ENCODE measurements around the gene ADM2.
A peak's percentile ranks its signal among the peaks of the same experiment; 100 is the strongest.

The ADM2 gene

GRCh38 chr22:50523458-50523805, 42.1 kb downstream of the ADM2 start:
- Histone ChIP-seq H3K27ac (no peak overlapping the region), H3K4me3 (no peak overlapping the region), H3K9ac (ENCODE audit: insufficient read length) (no peak overlapping the region), H3K9me3 (ENCODE audit: low read depth, low read length) (no peaks in the 10 kb centered on the region), H3K36me3 (ENCODE audit: insufficient read depth, low read length) (peaks cover 29% of the 10 kb centered on the region)
- TF ChIP-seq EZH2 (IDR thresholded peaks at IDR 0.05) = no peak
- no peak for TF ChIP-seq FOXP2 (optimal IDR thresholded peaks at IDR 0.05; ENCODE audit: control extremely low read depth, extremely low read length, insufficient read depth)
- no peak for TF ChIP-seq POLR2AphosphoS5 (IDR thresholded peaks at IDR 0.05; ENCODE audit: borderline replicate concordance, low read depth, low read length)
- no peak for DNase-seq (ENCODE audit: low read depth, low spot score)

- TF ChIP-seq POLR2AphosphoS5 (IDR thresholded peaks at IDR 0.05; ENCODE audit: borderline replicate concordance, low read depth, low read length) (no peak; the same call in none of the 2 replicates), EZH2 (IDR thresholded peaks at IDR 0.05) (no peak), FOXP2 (optimal IDR thresholded peaks at IDR 0.05; ENCODE audit: control extremely low read depth, extremely low read length, insufficient read depth) (no peak)
- Histone ChIP-seq H3K9me3 (ENCODE audit: low read depth, low read length) (no peaks in the 10 kb centered on the region), H3K4me3 (peak overlapping the region; percentile 84), H3K9ac (ENCODE audit: insufficient read length) (peak overlapping the region; percentile 90), H3K27ac (no peak overlapping the region), H3K36me3 (ENCODE audit: insufficient read depth, low read length) (peaks cover 23% of the 10 kb centered on the region)
- no peak for DNase-seq (ENCODE audit: low read depth, low spot score)
Observed at GRCh38 chr22:50523806-50524675, 42.7 kb downstream of the ADM2 start.

DNA sequence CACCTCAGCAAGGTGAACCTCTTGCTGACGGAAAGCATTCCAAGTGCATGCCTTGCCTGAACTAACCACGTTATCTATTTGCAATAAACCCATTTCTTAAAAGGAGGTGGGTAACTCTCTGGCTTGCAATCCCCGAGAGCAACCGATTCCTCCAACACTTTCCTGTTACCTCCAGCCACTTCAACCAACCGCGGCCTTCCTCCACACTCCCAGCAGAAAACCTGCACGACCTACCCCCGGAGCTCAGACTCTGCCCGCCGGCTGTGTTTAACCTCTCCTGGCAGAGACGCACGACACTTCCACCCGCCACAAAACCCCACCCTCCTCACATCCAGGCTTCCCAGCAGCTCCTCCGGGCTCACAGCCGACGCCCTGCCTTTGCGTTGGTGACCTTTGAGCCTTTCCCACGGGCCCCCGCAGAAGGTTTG, 43.3 kb downstream of the ADM2 start:
- Histone ChIP-seq H3K9ac (ENCODE audit: insufficient read length) (peak overlapping the region; percentile 90), H3K4me3 (peak overlapping the region; percentile 84), H3K27ac (peak overlapping the region; percentile 34), H3K9me3 (ENCODE audit: low read depth, low read length) (no peaks in the 10 kb centered on the region), H3K36me3 (ENCODE audit: insufficient read depth, low read length) (peaks cover 18% of the 10 kb centered on the region; the same call in 1 of the 2 replicates)
- no peak for TF ChIP-seq EZH2 (IDR thresholded peaks at IDR 0.05)
- TF ChIP-seq POLR2AphosphoS5 (IDR thresholded peaks at IDR 0.05; ENCODE audit: borderline replicate concordance, low read depth, low read length) = no peak
- TF ChIP-seq FOXP2 (optimal IDR thresholded peaks at IDR 0.05; ENCODE audit: control extremely low read depth, extremely low read length, insufficient read depth) = no peak
- no peak for DNase-seq (ENCODE audit: low read depth, low spot score)

DNA sequence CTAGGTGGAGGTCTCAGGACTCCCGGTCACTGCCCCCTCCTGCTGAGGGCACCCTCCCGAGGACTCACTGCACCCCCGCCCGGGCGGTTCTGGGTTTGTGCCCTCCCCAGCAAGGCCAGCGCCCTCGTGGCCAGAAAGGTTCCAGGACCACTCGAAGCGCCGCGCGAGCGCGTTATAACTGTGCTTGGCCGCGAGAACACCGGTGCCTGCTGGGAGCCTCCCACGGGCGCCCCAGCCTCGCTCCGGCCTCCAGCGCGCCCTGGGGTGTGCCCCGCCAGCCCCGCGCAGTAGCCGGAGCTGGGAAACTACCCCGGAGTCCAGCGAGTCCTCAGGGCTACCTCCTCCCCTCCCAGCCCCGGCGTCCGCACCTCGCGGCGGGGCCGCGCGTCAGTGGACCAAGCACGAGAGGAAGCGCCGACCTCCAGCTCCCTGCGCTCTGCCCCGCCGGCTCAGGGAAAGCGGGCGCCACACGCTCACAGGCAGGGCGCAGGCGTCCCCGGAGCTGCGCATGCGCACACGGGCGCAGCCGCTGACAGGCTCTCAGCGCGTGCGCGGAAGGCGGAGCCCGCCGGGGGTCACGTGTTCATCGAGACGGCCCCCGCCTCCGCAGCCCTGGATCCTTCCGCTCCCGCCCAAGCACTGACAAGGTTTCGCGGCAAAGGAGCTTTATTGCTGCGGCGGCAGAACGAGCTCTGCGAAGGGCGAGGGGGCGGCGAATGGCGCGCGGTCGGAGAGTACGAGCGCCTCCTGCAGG, 43.9 kb downstream of the ADM2 start, which contains the start of gene SCO2:
Gene SCO2, minus strand, starts transcription at position 495 of the 754 bp plus-strand sequence. CDS start 1,187 bp downstream, outside the sequence.
- no peaks in the 10 kb centered on the region for H3K9me3 ChIP-seq (ENCODE audit: low read depth, low read length)
- peak within 1 kb of the TSS; percentile 84 for H3K4me3 ChIP-seq
- peak within 1 kb of the TSS; percentile 90 for H3K9ac ChIP-seq (ENCODE audit: insufficient read length)
- H3K36me3 ChIP-seq (ENCODE audit: insufficient read depth, low read length) = peaks cover 18% of the 10 kb centered on the region; the same call in 1 of the 2 replicates
- DNase-seq (ENCODE audit: low read depth, low spot score) = peak; percentile 77
- peak within 1 kb of the TSS; percentile 89 for H3K27ac ChIP-seq
- TF ChIP-seq EZH2 (IDR thresholded peaks at IDR 0.05) (no peak), FOXP2 (optimal IDR thresholded peaks at IDR 0.05; ENCODE audit: control extremely low read depth, extremely low read length, insufficient read depth) (no peak), POLR2AphosphoS5 (IDR thresholded peaks at IDR 0.05; ENCODE audit: borderline replicate concordance, low read depth, low read length) (peak; percentile 92)

DNA sequence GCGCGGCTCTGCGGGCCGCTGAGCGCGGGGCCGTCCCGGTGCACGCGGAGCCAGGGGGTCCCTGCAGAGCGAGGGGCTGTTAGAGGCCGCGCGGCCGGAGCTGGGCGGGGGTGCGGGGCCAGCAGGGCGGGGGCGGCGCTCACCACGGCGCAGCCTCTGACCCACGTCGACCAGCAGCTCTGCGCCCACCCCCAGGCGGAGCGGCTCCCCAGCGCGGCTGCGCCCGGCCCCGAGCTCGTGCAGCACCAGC, 44.4 kb downstream of the ADM2 start:
- Histone ChIP-seq H3K36me3 (ENCODE audit: insufficient read depth, low read length) (peaks cover 16% of the 10 kb centered on the region; the same call in 1 of the 2 replicates), H3K4me3 (peak overlapping the region; percentile 84), H3K9ac (ENCODE audit: insufficient read length) (peak overlapping the region; percentile 79), H3K9me3 (ENCODE audit: low read depth, low read length) (no peaks in the 10 kb centered on the region), H3K27ac (peak overlapping the region; percentile 89)
- DNase-seq (ENCODE audit: low read depth, low spot score) = no peak
- TF ChIP-seq FOXP2 (optimal IDR thresholded peaks at IDR 0.05; ENCODE audit: control extremely low read depth, extremely low read length, insufficient read depth) (no peak), EZH2 (IDR thresholded peaks at IDR 0.05) (no peak), POLR2AphosphoS5 (IDR thresholded peaks at IDR 0.05; ENCODE audit: borderline replicate concordance, low read depth, low read length) (no peak)

- Histone ChIP-seq H3K9me3 (ENCODE audit: low read depth, low read length) (no peaks in the 10 kb centered on the region), H3K4me3 (peak overlapping the region; percentile 84), H3K36me3 (ENCODE audit: insufficient read depth, low read length) (peaks cover 11% of the 10 kb centered on the region; the same call in 1 of the 2 replicates), H3K9ac (ENCODE audit: insufficient read length) (peak overlapping the region; percentile 79), H3K27ac (peak overlapping the region; percentile 89)
- no peak for DNase-seq (ENCODE audit: low read depth, low spot score)
- TF ChIP-seq FOXP2 (optimal IDR thresholded peaks at IDR 0.05; ENCODE audit: control extremely low read depth, extremely low read length, insufficient read depth) (no peak), EZH2 (IDR thresholded peaks at IDR 0.05) (no peak), POLR2AphosphoS5 (IDR thresholded peaks at IDR 0.05; ENCODE audit: borderline replicate concordance, low read depth, low read length) (no peak; the same call in 1 of the 2 replicates)
Observed at GRCh38 chr22:50526108-50526833, 44.9 kb downstream of the ADM2 start.

DNA sequence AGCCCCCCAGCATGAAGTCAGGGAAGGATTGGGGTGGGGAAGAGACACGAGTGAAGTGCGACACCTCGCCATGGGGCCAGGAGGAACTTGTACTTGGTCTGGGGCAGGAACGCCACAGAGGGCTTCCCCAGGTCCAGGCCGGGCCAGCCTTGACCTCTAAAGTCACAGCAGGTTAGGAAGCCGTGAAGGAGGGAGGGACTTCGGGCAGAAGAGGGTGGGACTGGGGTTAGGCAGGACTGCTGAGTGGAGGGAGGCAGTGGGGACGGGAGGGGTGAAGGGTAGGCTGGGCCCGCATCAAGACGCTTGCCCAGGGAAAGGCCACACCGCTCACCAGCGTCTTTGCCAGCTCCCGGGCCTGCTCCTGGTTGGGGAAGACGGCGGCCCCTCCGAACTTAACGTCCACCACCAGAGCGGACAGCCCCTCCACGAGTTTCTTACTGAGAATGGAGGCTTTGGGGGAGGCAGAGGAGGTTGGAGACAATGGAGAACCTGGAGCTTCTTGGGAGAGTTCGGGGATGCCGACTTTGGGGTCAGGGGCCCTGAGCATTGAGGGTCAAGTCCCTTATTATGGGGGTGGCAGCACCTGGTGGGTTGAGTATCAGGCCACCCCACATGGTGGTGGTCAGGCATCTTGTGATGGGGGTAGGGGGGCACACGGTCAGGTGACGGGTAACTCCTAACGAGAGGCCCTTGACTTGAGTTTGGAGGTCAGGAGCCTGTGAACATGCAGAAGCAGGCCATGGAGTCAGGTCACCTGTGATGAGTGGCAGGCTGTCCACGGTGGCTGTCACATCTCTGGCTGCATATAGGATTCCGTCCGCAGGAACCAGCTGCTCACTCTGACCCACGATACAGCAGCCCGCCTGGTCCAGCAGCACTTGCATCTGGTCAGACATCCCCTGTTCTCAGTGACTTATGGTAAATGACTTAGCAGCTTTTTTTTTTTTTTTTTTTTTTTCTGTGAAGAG, 45.8 kb downstream of the ADM2 start:
- Histone ChIP-seq H3K9me3 (ENCODE audit: low read depth, low read length) (no peaks in the 10 kb centered on the region), H3K4me3 (peak overlapping the region; percentile 84), H3K36me3 (ENCODE audit: insufficient read depth, low read length) (peaks cover 11% of the 10 kb centered on the region; the same call in 1 of the 2 replicates), H3K27ac (0 out of 2 replicates have a peak overlapping the region, but pooled peaks have one; percentile 89), H3K9ac (ENCODE audit: insufficient read length) (peak overlapping the region; percentile 79)
- TF ChIP-seq FOXP2 (optimal IDR thresholded peaks at IDR 0.05; ENCODE audit: control extremely low read depth, extremely low read length, insufficient read depth) (no peak), EZH2 (IDR thresholded peaks at IDR 0.05) (no peak), POLR2AphosphoS5 (IDR thresholded peaks at IDR 0.05; ENCODE audit: borderline replicate concordance, low read depth, low read length) (no peak; the same call in 1 of the 2 replicates)
- no peak for DNase-seq (ENCODE audit: low read depth, low spot score)

All from SK-N-MC (cell line).